ENCODE results near the gene CARD11. TPM values are rescaled to one million over a fixed set of nuclear protein-coding genes. Genes with fewer than 3 reads are reported as not detected.

Gene CARD11
- polyA plus RNA-seq, 1 donor from 2014 or later, result not detected

GRCh38 chr7:3055626-3056025 lies 12.0 kb upstream of the CARD11 start:
- Histone ChIP-seq H3K36me3 (ENCODE audit: insufficient read depth, low read length) (no peaks in the 10 kb centered on the region), H3K9me3 (ENCODE audit: low read length) (peaks cover under 1% of the 10 kb centered on the region), H3K27ac (ENCODE audit: low read length) (no peak overlapping the region), H3K9me2 (ENCODE audit: insufficient read depth, low read length) (no peaks in the 10 kb centered on the region), H3F3A (ENCODE audit: insufficient read depth, low read length, poor library complexity, severe bottlenecking) (no peaks in the 10 kb centered on the region), H3K9ac (ENCODE audit: low read length) (no peak overlapping the region), H3K4me2 (ENCODE audit: low read length) (no peak overlapping the region), H2AFZ (ENCODE audit: low read depth, low read length) (no peak overlapping the region), H4K20me1 (ENCODE audit: insufficient read depth) (no peaks in the 10 kb centered on the region), H3K79me2 (replicated peaks; ENCODE audit: insufficient read depth, low read length) (no peaks in the 10 kb centered on the region), H3K4me3 (ENCODE audit: low read length) (no peak overlapping the region), H3K27me3 (ENCODE audit: insufficient read depth, low read depth, low read length) (no peaks in the 10 kb centered on the region)
- TF ChIP-seq CTCF (IDR thresholded peaks at IDR 0.05; ENCODE audit: poor library complexity, severe bottlenecking), result no peak
- TF ChIP-seq REST (IDR thresholded peaks at IDR 0.05; ENCODE audit: borderline replicate concordance), result no peak
- no peak for TF ChIP-seq EP300 (conservative IDR thresholded peaks at IDR 0.05; ENCODE audit: poor library complexity, severe bottlenecking)
- no peak for TF ChIP-seq POLR2AphosphoS5 (IDR thresholded peaks at IDR 0.05)
- TF ChIP-seq RAD21 (conservative IDR thresholded peaks at IDR 0.05), result no peak
- TF ChIP-seq SMC3 (conservative IDR thresholded peaks at IDR 0.05; ENCODE audit: poor library complexity), result no peak
- no peak for TF ChIP-seq EZH2 (IDR thresholded peaks at IDR 0.05; ENCODE audit: borderline replicate concordance, insufficient read depth, low read length, poor library complexity, severe bottlenecking)
- TF ChIP-seq TAF1 (IDR thresholded peaks at IDR 0.05; ENCODE audit: low read depth), result no peak
- no peak for TF ChIP-seq MXI1 (conservative IDR thresholded peaks at IDR 0.05; ENCODE audit: poor library complexity, severe bottlenecking)

GRCh38 chr7:3042861-3043489 lies 692 bp downstream of the CARD11 start:
- no peaks in the 10 kb centered on the region for H4K20me1 ChIP-seq (ENCODE audit: insufficient read depth)
- TF ChIP-seq SMC3 (conservative IDR thresholded peaks at IDR 0.05; ENCODE audit: poor library complexity) (no peak), EZH2 (IDR thresholded peaks at IDR 0.05; ENCODE audit: borderline replicate concordance, insufficient read depth, low read length, poor library complexity, severe bottlenecking) (no peak), REST (IDR thresholded peaks at IDR 0.05; ENCODE audit: borderline replicate concordance) (no peak), MXI1 (conservative IDR thresholded peaks at IDR 0.05; ENCODE audit: poor library complexity, severe bottlenecking) (no peak), RAD21 (conservative IDR thresholded peaks at IDR 0.05) (no peak), EP300 (conservative IDR thresholded peaks at IDR 0.05; ENCODE audit: poor library complexity, severe bottlenecking) (no peak), POLR2AphosphoS5 (IDR thresholded peaks at IDR 0.05) (no peak), CTCF (IDR thresholded peaks at IDR 0.05; ENCODE audit: poor library complexity, severe bottlenecking) (no peak), TAF1 (IDR thresholded peaks at IDR 0.05; ENCODE audit: low read depth) (no peak)
- no peak overlapping the region for H3K27ac ChIP-seq (ENCODE audit: low read length)
- no peak overlapping the region for H2AFZ ChIP-seq (ENCODE audit: low read depth, low read length)
- no peaks in the 10 kb centered on the region for H3K9me2 ChIP-seq (ENCODE audit: insufficient read depth, low read length)
- no peak overlapping the region for H3K9ac ChIP-seq (ENCODE audit: low read length)
- no peaks in the 10 kb centered on the region for H3K27me3 ChIP-seq (ENCODE audit: insufficient read depth, low read depth, low read length)
- no peaks in the 10 kb centered on the region for H3K9me3 ChIP-seq (ENCODE audit: low read length)
- no peak overlapping the region for H3K4me2 ChIP-seq (ENCODE audit: low read length)
- H3F3A ChIP-seq (ENCODE audit: insufficient read depth, low read length, poor library complexity, severe bottlenecking), result no peaks in the 10 kb centered on the region
- H3K36me3 ChIP-seq (ENCODE audit: insufficient read depth, low read length), result no peaks in the 10 kb centered on the region
- H3K4me3 ChIP-seq (ENCODE audit: low read length), result no peak overlapping the region
- no peaks in the 10 kb centered on the region for H3K79me2 ChIP-seq (replicated peaks; ENCODE audit: insufficient read depth, low read length)
